Left colon (tissue), 2 donors: ENCODE measurements around the gene IDNK. TPM values are rescaled to one million over a fixed set of nuclear protein-coding genes. Genes with fewer than 3 reads are reported as not detected.

Experiments used
- ATAC-seq: fragments of 200-7000 bp; cut with Tn5 transposase; one replicate; pipeline ENCODE4 v1.9.1; 2020; ENCODE audit warnings: mild to moderate bottlenecking, moderate library complexity
- DNase-seq, 2 donors: peaks; one replicate each; pipeline ENCODE4 v3.0.0-alpha.2; 2020
- intact Hi-C, 2 donors: fragments of 100-400 bp; cut with DNase I in 1 of 2; cut with micrococcal nuclease in 1 of 2; formaldehyde crosslinking; loops; one replicate each; pipeline versions ENCODE4 v1.11.2 to v1.14.0; 2022; cut with DNase I, micrococcal nuclease
- total RNA-seq, 2 donors: library from RNA; stranded (reverse); fragmentation: NEBNext Ultra II Directional; extraction: Animal tissue kit (Norgen Biotek cat#: 25700); gene quantifications; one replicate each; pipeline ENCODE4 v1.2.1, GENCODE V29; 2021
- donor health status: DM: no; HTN: no; CAD: no.
- donor health status: DM: yes; HTN: yes; CAD: no.

The IDNK gene
- total RNA-seq, 2 donors from 2014 or later: 7.2 to 13.4 TPM

DNA sequence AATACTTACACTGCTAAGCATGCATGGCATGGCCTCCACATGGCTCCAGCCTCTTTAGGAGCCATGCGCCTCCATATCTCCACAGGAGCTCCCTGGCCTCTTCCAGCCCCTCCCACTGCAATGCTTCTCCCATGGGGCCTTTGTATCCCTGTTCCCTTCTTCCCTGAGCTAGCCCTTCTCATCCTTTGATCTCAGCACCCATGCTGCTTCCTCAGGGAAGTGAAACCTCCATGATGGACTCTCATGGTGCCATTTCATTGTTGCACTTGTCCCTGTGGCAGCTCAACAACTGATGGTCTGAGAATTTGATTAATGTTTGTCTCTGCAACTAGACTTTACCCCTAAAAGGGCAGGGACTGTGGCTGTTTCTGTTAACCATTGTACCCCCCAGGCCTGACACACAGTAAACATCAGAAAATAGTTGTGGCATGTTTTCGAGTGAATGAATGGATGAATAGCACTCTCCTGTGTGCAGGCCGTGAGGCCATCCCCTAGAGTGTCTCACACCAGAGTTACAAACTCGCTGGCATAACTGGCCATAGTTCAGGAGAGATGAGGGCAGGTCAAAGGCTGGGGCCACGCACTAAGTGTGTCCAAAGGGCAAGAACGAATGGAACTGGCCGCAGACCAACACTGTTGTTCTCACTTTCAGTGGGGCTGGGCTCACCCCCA, 6.6 kb downstream of the IDNK start:
- intact Hi-C loops: no loop called here
- ATAC-seq: peak; percentile 89
- peak in 1 of 2 donors; percentile 36 for DNase-seq

DNA sequence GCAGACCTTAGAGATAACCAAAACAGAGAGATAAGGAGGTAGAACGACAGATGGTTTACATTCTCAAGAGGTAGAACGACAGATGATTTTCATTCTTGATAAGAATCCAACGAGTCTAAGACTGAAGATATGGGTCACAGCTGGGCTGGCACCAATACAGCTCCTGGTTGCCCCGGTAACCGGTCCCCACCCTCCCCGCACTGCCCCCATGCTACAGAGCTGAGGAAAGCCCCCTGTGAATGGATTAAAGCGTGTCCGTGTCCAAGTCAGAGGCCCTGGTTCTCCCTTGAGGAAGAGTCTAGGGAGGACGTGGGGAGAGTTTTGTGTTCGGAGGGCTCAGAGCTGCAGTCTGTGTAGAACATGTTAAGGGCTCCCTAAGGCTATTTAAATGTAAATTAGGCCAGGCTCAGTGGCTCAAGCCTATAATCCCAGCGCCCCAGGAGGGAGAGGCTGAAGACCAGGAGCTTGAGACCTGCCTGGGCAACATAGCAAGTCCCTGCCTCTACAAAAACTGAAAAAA, 8.1 kb downstream of the IDNK start:
- no peak for ATAC-seq
- intact Hi-C loops: no loop called here
- DNase-seq: no peak

DNA sequence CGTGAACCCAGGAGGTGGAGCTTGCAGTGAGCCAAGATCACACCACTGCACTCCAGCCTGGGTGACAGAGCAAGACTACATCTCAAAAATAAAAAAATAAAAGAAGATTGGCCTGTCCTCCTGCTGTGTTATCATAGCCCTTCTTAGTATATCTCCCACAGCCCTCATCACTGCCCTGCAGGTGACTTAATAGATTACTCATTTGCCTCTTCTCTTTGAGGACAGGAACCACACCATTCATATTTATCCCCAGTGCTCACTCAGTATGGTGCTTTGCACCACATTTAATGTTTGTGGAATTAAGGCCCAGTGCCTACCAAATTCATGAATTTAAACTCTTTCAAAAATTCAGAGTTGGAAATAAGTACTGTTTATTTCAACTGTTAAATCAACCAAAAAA, 10.3 kb downstream of the IDNK start:
- DNase-seq: no peak

DNA sequence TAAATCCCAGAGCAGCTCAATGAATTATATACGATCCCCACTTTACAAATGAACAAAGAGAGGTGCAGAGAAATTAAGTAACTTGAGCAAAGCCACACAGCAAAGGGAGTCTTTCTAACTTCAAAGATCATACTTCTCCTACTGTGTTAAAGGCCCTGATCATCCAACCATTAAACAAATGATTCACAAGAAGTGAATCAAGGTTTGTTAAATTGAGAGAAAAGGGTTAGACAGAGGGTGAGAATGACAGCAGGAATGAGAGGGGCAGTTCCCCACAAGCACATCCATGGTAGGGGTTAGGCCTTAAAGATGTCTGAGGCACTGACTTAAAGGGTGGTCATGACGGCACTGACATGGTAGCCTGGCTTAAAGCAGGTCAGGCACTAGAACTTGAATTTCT, 10.7 kb downstream of the IDNK start:
- ATAC-seq: no peak
- DNase-seq: no peak
- intact Hi-C loops: no loop called here

More for the DNA sequence above, 10.3 kb downstream of the IDNK start:
- intact Hi-C loops: no loop called here
- no peak for ATAC-seq

DNA sequence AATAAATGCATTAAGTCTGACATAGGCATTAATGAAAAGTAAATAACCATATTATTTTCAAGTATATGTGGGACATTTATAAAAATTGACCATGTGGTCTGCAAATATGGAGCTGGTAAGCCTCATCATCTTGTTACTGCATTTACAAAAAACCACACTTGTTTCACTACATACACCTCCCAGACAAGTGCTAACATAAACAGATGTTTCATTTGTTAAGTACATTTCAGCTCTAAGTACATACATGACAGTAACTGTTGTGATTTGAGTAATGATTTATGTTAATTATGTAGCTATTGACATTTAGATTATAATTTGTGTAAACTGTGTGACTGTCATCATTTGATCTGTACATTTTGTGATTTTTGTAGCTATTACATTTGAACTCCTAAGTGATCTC, 13.9 kb downstream of the IDNK start:
- intact Hi-C loops: no loop called here
- ATAC-seq (no peak), DNase-seq (no peak)

DNA sequence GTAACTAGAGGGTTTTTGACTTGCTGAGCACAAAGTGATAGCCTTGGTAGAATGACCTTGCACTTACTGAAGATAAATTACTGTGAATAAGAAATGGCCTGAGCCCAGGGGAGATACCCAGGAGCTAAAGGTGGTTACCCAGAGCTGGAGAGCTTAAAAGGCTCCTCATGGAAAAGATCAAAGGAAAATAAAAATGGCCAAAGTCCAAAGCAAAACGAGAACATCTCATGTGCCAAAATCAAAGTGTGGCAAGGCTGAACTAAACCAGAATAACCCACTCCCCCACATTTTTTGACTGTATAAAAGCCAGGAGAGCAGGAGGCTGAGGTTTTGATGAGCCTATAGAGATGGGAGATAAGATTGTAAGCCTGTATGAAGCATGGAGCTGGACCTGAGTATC, 14.4 kb downstream of the IDNK start:
- intact Hi-C loops: no loop called here
- ATAC-seq (no peak), DNase-seq (no peak)

DNA sequence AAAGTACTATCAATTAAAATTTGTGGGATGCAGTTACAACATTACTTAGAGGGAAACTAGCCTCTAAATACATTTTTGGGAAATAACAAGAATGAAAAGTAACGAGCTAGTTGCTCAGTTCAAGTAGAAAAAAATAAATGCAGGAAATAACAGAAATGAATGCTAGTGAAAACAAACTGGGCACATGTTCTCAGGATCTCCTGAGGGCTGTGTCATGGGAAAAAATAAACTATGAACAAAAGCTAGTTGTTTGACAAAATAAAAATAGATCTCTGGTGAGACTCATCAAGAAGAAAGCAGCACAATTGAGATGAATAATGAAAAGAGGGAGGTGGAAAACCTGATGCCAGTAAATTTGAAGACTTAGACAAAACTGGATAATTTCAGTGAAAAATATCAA, 16.3 kb downstream of the IDNK start:
- intact Hi-C loops: no loop called here

DNA sequence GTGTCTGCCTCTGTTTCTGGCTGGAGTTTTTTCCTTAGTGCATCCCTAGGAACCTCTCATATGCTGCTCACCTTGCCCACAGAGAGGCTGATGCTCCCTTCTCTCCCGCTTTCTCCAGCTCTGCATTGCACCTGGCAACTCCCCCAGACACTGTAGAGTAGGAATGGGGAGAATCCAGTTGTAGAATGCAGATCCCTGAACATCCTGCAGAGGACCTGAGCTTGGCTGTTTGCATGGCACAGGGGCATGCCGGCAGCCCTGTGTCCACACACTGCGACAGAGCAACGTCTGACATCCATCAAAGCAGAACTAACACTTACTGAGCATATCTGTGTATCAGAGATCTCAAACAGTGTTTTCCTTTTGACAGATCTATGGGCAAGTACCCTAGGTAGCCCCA, 19.9 kb downstream of the IDNK start:
- intact Hi-C loops: no loop called here
- no peak for DNase-seq
- ATAC-seq: no peak

More for the DNA sequence above, 16.3 kb downstream of the IDNK start:
- DNase-seq (no peak), ATAC-seq (no peak)

DNA sequence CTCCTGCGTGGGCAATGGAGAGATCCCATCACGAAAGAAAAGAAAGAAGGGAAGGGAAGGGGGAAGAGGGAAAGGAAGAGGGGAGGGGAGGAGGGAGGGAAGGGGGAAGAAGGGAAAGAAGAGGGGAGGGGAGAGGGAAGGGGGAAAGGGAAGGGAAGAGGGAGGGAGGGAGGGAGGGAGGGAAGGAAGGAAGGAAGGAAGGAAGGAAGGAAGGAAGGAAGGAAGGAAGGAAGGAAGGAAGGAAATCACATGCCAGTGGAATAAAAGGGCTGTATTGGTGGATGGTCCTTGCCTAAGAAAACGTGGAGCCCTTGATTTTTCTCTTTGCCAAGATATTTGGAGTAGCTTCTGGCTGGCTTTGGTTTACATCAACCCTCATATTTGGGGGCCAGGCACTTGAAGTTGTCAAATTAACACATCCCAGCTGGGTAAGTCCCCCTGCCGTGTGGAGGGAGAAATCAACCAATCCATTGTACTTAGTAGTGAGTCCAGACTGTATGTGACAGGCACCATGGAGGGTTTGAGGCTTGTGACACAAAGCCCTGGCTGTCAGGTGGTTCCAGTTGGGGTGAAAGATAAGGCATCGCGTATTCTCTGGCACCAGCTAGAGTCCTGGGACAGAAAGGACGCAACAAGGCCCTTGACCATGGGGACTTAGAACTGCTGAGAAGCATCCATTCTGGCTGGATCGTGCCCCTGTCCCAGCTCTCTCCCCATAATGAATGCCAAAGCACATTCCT, 23.7 kb downstream of the IDNK start:
- ATAC-seq: no peak
- intact Hi-C loops: no loop called here
- no peak for DNase-seq

DNA sequence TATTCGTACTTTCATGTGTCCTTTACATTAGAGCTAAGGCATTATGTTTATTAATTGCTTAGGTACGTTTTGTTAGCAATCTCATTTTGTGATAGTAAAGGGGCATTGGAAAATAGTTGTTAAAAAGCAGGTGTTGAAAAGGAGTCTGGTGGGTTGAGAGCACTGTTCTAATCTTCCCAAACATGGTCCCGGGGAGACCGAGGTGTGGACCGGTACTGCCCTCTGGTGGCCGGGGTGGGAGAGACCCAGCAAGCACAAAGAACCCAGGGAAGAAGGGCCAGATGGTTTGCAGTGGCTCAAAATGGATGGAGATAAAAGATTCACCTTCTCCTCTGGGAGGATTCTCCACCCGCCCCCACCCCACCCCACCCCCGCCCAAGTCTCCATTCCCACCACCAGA, 26.1 kb downstream of the IDNK start:
- peak; percentile 86 for ATAC-seq
- intact Hi-C loops: no loop called here
- DNase-seq: peak; percentile 54 to 79

DNA sequence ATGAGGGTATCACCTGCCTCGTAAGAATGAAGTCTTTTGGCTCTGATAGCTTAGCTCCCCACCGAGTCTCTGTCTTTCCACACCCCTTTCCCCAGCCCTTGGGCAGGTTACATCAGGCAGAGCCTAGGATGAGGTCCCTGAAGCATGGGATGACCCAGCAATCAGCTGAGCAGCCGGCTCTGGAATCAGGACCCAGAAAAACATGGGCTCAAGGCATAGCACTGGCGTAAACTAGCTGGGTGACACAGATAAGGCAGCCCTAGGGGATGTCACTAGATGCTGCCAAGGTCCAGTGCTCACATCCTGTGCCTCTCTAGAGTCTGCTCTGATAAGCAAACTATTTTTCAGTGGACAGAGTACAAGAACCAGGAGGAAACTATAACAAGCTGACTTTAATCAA, 26.6 kb downstream of the IDNK start:
- no peak for DNase-seq
- intact Hi-C loops: no loop called here
- peak; percentile 20 for ATAC-seq

DNA sequence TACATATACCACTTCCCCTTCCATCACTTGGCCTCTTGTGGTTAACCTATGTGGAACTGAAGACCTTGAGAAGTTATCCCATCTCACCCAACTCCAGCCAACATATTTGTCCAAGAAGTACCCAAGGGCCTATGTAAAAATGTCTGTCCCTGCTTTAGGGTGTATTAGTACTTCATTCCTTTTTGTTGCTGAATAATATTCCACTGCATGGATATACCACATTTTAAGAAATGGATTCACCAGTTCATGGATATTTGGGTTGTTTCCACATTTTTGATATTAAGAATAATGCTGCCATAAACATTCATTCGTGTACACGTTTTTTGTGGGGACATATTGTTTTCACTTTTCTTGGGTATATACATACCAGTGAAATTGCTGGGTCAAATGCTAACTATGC, 28.6 kb downstream of the IDNK start:
- intact Hi-C loops: no loop called here
- no peak for ATAC-seq
- DNase-seq: no peak

DNA sequence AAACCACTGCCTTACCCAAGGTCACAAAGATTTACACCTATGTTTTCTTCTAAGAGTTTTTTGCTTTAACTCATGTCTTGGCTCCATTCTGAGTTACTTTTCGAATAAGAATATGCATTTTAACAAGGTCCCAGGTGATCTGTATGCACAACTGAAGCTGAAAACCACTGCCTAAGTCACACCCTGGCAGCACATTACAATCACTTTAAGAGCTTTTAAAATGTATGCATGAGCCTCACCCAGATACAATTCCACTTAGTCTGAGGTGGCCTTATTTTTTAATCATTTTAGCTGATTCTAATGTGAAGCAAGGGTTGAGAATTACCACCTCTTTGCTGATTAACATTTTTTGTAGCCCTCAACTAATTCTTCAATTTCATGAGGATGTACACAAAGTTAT, 29.5 kb downstream of the IDNK start:
- no peak for DNase-seq
- intact Hi-C loops: no loop called here
- no peak for ATAC-seq

DNA sequence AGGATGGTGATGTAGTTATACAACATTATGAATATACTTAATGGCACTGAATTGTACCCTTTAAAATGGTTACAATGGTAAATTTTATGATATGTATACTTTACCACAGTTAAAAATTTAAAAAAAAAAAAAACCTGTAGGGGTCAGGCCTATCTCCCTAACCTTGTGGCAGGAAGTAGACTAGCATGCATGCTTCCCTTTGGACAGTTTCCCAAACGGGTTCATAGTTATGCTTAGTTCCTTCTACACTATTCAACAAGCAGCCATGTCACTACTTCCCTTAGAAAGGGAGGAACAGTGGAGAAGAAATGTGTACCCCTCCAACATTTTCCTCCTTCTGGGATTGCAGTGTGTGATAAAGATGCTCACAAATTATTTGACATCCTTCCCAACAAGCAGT, 32.5 kb downstream of the IDNK start:
- ATAC-seq (peak; percentile 90), DNase-seq (no peak)
- intact Hi-C loops: no loop called here

DNA sequence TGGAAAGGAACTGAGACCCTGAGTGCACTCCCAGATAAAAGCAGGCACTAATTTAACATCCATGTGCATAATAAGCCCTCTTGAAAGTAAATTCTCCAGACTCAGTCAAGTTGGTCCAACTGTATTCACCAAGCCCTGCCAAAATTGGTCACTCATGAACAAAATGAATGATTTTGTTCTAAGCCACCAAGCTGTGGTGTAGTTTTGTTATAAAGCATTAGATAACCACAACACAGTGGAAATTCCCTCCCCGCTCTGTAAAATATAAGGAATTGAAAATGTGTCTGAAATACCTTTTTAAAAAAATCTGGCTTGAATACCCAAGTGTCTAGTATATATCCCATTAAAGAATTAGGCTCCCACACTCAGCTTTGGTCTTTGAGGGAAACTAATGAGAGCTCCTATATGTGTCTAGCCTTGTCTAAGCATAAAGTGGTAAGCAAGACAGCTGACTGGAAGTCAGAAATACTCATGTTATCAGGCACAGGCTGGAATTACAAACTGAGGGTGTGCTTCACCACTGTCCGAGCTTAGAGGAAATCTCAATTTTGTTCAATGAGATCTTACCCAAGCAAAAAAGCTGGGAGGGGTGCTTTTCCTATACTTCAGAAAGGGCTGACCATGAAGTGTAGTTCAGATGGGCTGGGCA, 33.2 kb downstream of the IDNK start:
- intact Hi-C loops: no loop called here
- no peak for ATAC-seq
- DNase-seq: no peak

DNA sequence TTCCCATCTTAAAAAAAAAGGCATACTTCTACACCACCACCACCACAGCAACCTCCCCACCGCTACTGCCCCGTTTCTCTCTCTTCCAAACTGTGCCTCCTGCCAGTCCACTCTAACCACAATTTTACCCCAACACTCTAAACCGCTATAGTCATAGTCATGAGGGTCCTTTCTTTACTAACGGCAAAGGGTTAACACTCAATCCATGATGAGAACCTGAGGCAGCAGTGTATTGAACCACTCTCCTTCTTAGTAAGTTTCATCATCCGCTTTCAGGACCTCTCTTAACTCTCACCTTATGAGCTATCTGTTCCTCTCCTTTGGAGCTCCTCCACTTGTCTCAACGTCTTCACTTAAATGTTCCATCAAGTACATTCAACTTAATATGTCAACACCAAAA, 34.0 kb downstream of the IDNK start:
- no peak for ATAC-seq
- DNase-seq: no peak
- intact Hi-C loops: no loop called here

DNA sequence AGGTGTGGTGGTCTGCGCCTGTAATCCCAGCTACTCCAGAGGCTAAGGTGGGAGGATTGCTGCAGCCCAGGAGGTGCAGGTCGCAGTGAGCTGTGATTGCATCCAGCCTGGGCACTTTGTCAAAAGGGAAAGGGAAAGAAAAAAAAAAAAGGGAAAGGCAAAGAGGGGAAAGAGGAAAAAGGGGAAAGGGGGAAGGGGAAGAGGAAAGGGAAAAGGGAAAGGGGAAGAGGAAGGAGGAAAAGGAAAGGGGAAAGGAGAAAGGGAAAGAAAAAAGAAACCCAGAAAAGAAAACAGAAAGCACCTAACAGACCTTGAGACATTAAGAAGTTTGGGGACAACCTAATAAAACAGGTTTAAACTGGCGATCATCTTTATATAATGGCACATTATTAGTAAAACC, 40.0 kb downstream of the IDNK start:
- ATAC-seq (no peak), DNase-seq (no peak)

DNA sequence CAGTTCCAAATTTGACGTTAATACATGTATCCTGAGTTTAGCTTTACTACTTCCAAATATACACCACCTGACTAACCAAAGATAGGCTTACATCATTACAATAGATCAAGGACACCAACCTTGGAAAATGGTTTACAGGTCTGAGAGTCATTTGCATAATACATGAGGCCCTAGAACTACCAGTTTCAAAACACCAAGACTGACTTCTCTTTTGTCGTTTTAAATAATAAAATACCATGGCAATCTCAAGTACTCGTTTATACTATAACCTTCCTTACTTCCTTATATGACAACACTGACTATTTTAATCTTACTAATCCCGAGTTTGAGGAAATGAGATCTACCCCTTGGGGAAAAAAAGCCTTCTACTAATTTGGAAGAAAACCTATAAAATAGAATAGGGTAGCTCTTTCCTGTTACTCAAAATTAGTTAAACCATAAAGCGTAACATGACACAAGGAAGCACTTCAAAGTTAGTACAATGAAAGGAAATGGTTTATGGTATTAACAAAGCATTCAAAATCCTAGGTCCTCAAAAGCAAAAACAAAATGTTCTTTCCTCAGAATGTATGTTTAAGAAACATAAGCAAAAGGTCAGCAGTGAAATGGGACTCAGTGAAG, 42.7 kb downstream of the IDNK start:
- DNase-seq (no peak), ATAC-seq (peak; percentile 68)
- intact Hi-C loops: no loop called here

More for the DNA sequence above, 40.0 kb downstream of the IDNK start:
- intact Hi-C loops: no loop called here

DNA sequence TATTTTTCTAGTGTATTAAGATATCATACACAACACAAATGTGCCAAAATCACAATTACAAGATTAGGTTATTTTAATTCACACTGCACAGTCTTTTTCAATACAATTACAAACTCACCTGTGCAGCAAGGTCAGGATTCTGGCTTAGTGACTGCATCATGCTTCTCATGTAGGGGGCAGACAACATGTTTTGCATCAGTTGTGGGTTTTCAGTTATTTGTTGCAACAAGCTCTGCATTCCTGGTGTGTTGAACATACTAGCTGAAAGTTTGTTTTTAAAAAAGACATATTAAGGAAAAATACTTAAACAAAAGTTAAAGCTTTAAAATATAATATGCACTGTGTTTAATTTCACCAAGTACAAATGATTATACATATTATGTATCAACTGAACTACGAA, 46.1 kb downstream of the IDNK start:
- no peak for ATAC-seq
- no peak for DNase-seq
- intact Hi-C loops: no loop called here

DNA sequence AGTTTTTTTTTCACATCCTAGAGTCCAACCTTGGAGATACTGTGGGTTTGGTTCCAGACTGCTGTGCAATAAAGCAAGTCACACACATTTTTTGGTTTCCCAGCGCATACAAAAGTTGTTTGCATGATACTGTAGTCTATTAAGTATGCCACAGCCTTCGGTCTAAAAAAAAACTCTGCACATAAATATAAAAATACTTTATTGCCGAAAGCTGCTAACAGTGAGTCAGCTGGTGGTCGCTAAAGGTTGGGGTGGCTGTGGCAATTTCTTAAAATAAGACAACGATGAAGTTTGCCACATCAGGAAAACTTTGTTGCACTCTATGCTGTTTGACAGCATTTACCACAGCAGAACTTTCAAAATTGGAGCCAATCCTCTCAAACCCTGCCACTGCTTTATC, 47.4 kb downstream of the IDNK start:
- intact Hi-C loops: no loop called here
- no peak for ATAC-seq
- DNase-seq: no peak
